IMR-90 (cell line): ENCODE measurements around the gene PDS5B. TPM values are rescaled to one million over a fixed set of nuclear protein-coding genes. Genes with fewer than 3 reads are reported as not detected.

ENCODE experiments used
- ATAC-seq: fragments of 200-7000 bp; cut with Tn5 transposase; 2 replicates; pipeline ENCODE4 v1.9.1; 2020; ENCODE audit warnings: low read depth, mild to moderate bottlenecking, moderate library complexity
- BruUV-seq: library from RNA; stranded (reverse); fragments of 400-500 nt; replicated peaks from 2 replicates; lab custom pipeline; 2021; lab: Mats Ljungman, UMichigan
- CTCF ChIA-PET: fragments of 300-600 bp; formaldehyde crosslinking; extraction: SDS; loops from one replicate; lab custom pipeline; 2021; ENCODE audit warnings: antibody characterized with exemption; lab: Yijun Ruan, JAX
- POLR2A ChIA-PET: fragments of 300-600 bp; sonication (Branson Sonifier 250); formaldehyde crosslinking; loops from one replicate; lab custom pipeline; 2022; ENCODE audit warnings: antibody characterized with exemption; ENCODE audit not compliant: unreplicated experiment; lab: Charles Lee
- DNase-seq: peaks from one replicate; pipeline ENCODE4 v3.0.0; 2013
- H2AFZ ChIP-seq: replicated peaks from 2 replicates; pipeline ENCODE3; 2013; ENCODE audit warnings: low read length, mild to moderate bottlenecking; ENCODE audit not compliant: poor library complexity
- H2AK5ac ChIP-seq: 2 replicates; pipeline ENCODE4 v1.6.1; 2013; ENCODE audit warnings: low read depth, low read length, inconsistent platforms
- H2AK9ac ChIP-seq: replicated peaks from 2 replicates; pipeline ENCODE3; 2013; ENCODE audit warnings: mild to moderate bottlenecking, low read depth, low read length, moderate library complexity; ENCODE audit not compliant: poor library complexity
- H2BK120ac ChIP-seq: 2 replicates; pipeline ENCODE4 v1.6.1; 2013; ENCODE audit warnings: low read depth, low read length, inconsistent platforms
- H2BK15ac ChIP-seq: 3 replicates; pipeline ENCODE4 v1.6.1; 2013; ENCODE audit warnings: low read depth, low read length, inconsistent platforms
- H2BK20ac ChIP-seq: 2 replicates; pipeline ENCODE4 v1.6.1; 2013; ENCODE audit warnings: low read depth, mild to moderate bottlenecking, inconsistent platforms, low read length, moderate library complexity
- H2BK5ac ChIP-seq: 2 replicates; pipeline ENCODE4 v1.6.1; 2013; ENCODE audit warnings: mild to moderate bottlenecking, low read depth, low read length, inconsistent platforms; ENCODE audit not compliant: poor library complexity, severe bottlenecking
- H3K14ac ChIP-seq: replicated peaks from 2 replicates; pipeline ENCODE4 v1.6.1; 2013; ENCODE audit warnings: low read depth, low read length, inconsistent platforms
- H3K18ac ChIP-seq: 2 replicates; pipeline ENCODE4 v1.6.1; 2013; ENCODE audit warnings: low read depth, low read length, control low read depth
- H3K23ac ChIP-seq: 2 replicates; pipeline ENCODE4 v1.6.1; 2013; ENCODE audit warnings: low read depth, low read length, inconsistent platforms
- H3K27ac ChIP-seq: 2 replicates; pipeline ENCODE4 v1.5.1; 2013; ENCODE audit warnings: mild to moderate bottlenecking, control low read depth, low read length; ENCODE audit not compliant: insufficient read depth
- H3K27me3 ChIP-seq: 2 replicates; pipeline ENCODE4 v1.6.1; 2013; ENCODE audit warnings: low read length; ENCODE audit not compliant: control insufficient read depth, insufficient read depth
- H3K36me3 ChIP-seq: 2 replicates; pipeline ENCODE4 v1.6.1; 2013; ENCODE audit warnings: low read length, mixed read lengths; ENCODE audit not compliant: control insufficient read depth, insufficient read depth
- H3K4ac ChIP-seq: 2 replicates; pipeline ENCODE4 v1.6.1; 2013; ENCODE audit warnings: low read depth, low read length, inconsistent platforms
- H3K4me1 ChIP-seq: 2 replicates; pipeline ENCODE4 v1.6.1; 2013; ENCODE audit warnings: low read length, mixed read lengths; ENCODE audit not compliant: control insufficient read depth, insufficient read depth
- H3K4me2 ChIP-seq: 2 replicates; pipeline ENCODE4 v1.6.1; 2013; ENCODE audit warnings: low read depth, mild to moderate bottlenecking, control low read depth, low read length, moderate library complexity
- H3K4me3 ChIP-seq: 2 replicates; pipeline ENCODE4 v1.5.1; 2013; ENCODE audit warnings: low read depth, mild to moderate bottlenecking, control low read depth, low read length, moderate library complexity; ENCODE audit not compliant: insufficient read depth
- H3K56ac ChIP-seq: 2 replicates; pipeline ENCODE4 v1.6.1; 2013; ENCODE audit warnings: low read length, inconsistent platforms; ENCODE audit not compliant: insufficient read depth; ENCODE audit errors: extremely low read depth
- H3K79me1 ChIP-seq, 2 experiments: 2 replicates each; pipeline ENCODE4 v1.6.1; 2013; ENCODE audit warnings: low read length in 2 of 2, inconsistent platforms in 1 of 2, low read depth in 1 of 2
- H3K9ac ChIP-seq: 2 replicates; pipeline ENCODE4 v1.6.1; 2013; ENCODE audit warnings: low read depth, low read length, control low read depth
- H3K9me1 ChIP-seq: 2 replicates; pipeline ENCODE4 v1.6.1; 2013; ENCODE audit warnings: low read length, inconsistent platforms; ENCODE audit not compliant: insufficient read depth
- H3K9me3 ChIP-seq: 2 replicates; pipeline ENCODE4 v1.6.1; 2013; ENCODE audit warnings: low read length; ENCODE audit not compliant: control insufficient read depth, insufficient read depth
- H4K20me1 ChIP-seq: 2 replicates; pipeline ENCODE4 v1.6.1; 2013; ENCODE audit warnings: low read length, inconsistent platforms; ENCODE audit not compliant: insufficient read depth
- H4K5ac ChIP-seq: 2 replicates; pipeline ENCODE4 v1.6.1; 2013; ENCODE audit warnings: mild to moderate bottlenecking, low read depth, low read length, control low read depth
- H4K8ac ChIP-seq, 2 experiments: 2 replicates each; pipeline ENCODE4 v1.6.1; 2013; ENCODE audit warnings: low read depth in 2 of 2, low read length in 2 of 2, control low read depth in 1 of 2, inconsistent platforms in 1 of 2
- H4K91ac ChIP-seq: 2 replicates; pipeline ENCODE4 v1.6.1; 2013; ENCODE audit warnings: low read depth, low read length, inconsistent platforms; ENCODE audit not compliant: insufficient read depth
- BHLHE40 ChIP-seq: fragments of 150-350 bp; IDR thresholded peaks from 2 replicates; pipeline ENCODE4 v1.6.1; 2016; ENCODE audit warnings: mild to moderate bottlenecking, low read depth, low read length
- CEBPB ChIP-seq: IDR thresholded peaks from 2 replicates; pipeline ENCODE4 v1.6.1; 2012; ENCODE audit warnings: low read depth, low read length, improper control_type of control experiment
- CHD1 ChIP-seq: IDR thresholded peaks from 2 replicates; pipeline ENCODE4 v1.6.1; 2012; ENCODE audit warnings: low read depth, low read length, improper control_type of control experiment
- FOS ChIP-seq: fragments of 150-350 bp; IDR thresholded peaks from 2 replicates; pipeline ENCODE4 v1.6.1; 2016; ENCODE audit warnings: low read depth, low read length
- MAFK ChIP-seq: IDR thresholded peaks from 2 replicates; pipeline ENCODE4 v1.6.1; 2012; ENCODE audit warnings: low read depth, low read length, improper control_type of control experiment
- MAZ ChIP-seq: IDR thresholded peaks from 2 replicates; pipeline ENCODE4 v1.6.1; 2012; ENCODE audit warnings: low read depth, mild to moderate bottlenecking, low read length, improper control_type of control experiment, moderate library complexity, borderline replicate concordance
- MXI1 ChIP-seq: IDR thresholded peaks from 2 replicates; pipeline ENCODE4 v1.6.1; 2012; ENCODE audit warnings: low read depth, mild to moderate bottlenecking, low read length, moderate library complexity, borderline replicate concordance
- NFE2L2 ChIP-seq: fragments of 150-350 bp; IDR thresholded peaks from 2 replicates; pipeline ENCODE4 v1.6.1; 2016; ENCODE audit warnings: low read depth, mild to moderate bottlenecking, low read length
- POLR2A ChIP-seq: IDR thresholded peaks from 2 replicates; pipeline ENCODE4 v1.6.1; 2012; ENCODE audit warnings: mild to moderate bottlenecking, low read depth, low read length
- RAD21 ChIP-seq: IDR thresholded peaks from 2 replicates; pipeline ENCODE4 v1.6.1; 2012; ENCODE audit warnings: low read length, improper control_type of control experiment
- RCOR1 ChIP-seq: IDR thresholded peaks from 2 replicates; pipeline ENCODE4 v1.6.1; 2012; ENCODE audit warnings: mild to moderate bottlenecking, low read length, improper control_type of control experiment; ENCODE audit not compliant: insufficient replicate concordance
- RFX5 ChIP-seq: IDR thresholded peaks from 2 replicates; pipeline ENCODE4 v1.8.0; 2012; ENCODE audit warnings: low read depth, mild to moderate bottlenecking, low read length, moderate library complexity
- SMC3 ChIP-seq: fragments of 150-350 bp; IDR thresholded peaks from 2 replicates; pipeline ENCODE4 v1.6.1; 2016; ENCODE audit warnings: low read depth, mild to moderate bottlenecking, antibody characterized with exemption, low read length, moderate library complexity
- WGBS, 2 experiments: methylation state at CpG; one replicate each; pipeline versions ENCODE4 v1.1.5 to v1.1.7; 2013; ENCODE audit warnings: missing lambda C conversion rate in 2 of 2; ENCODE audit not compliant: insufficient read length in 1 of 2; ENCODE audit errors: extremely low coverage in 2 of 2; 5-methylcytosine and 5-hydroxymethylcytosine counted together
- dilution Hi-C: fragments of 300-500 bp; cut with HindIII; formaldehyde crosslinking; loops from one replicate; pipeline ENCODE4 v1.14.3; 2018; ENCODE audit warnings: low sequenced_read_pairs; ENCODE audit not compliant: unreplicated experiment
- in situ Hi-C: fragments of 300-500 bp; cut with MboI; formaldehyde crosslinking; loops from 3 replicates; pipeline ENCODE4 v1.14.3; 2019; ENCODE audit warnings: low sequenced_read_pairs, inconsistent platforms, mixed read lengths
- intact Hi-C: fragments of 100-400 bp; cut with micrococcal nuclease; formaldehyde crosslinking; loops from 2 replicates; pipeline ENCODE4 v1.10.0; 2022
- polyA plus RNA-seq, 3 experiments: library from polyadenylated mRNA; depleted of rRNA; stranded (reverse); fragments of >200 nt; gene quantifications; 2 replicates each; pipeline ENCODE4 v1.2.3, GENCODE V29; 2012; ENCODE audit warnings: low replicate concordance in 1 of 3
- total RNA-seq: library from RNA; depleted of rRNA; stranded (reverse); fragments of >200 nt; gene quantifications from 2 replicates; pipeline ENCODE4 v1.2.3, GENCODE V29; 2012
- TF ChIP-seq, protein P1 (sequence below): fragments of 150-350 bp; IDR thresholded peaks from 2 replicates; pipeline ENCODE4 v1.6.1; 2016; ENCODE audit warnings: low read depth, mild to moderate bottlenecking, low read length, moderate library complexity, borderline replicate concordance
- TF ChIP-seq, protein P2 (sequence below): conservative IDR thresholded peaks from 2 replicates; pipeline ENCODE4 v1.5.1; 2012; ENCODE audit warnings: mild to moderate bottlenecking, low read depth, low read length, improper control_type of control experiment
- TF ChIP-seq, protein P3 (sequence below): fragments of 150-350 bp; IDR thresholded peaks from 2 replicates; pipeline ENCODE4 v1.6.1; 2017; ENCODE audit warnings: mild to moderate bottlenecking, antibody characterized with exemption, low read length, low read depth

PDS5B gene
- total and polyA plus RNA-seq, 2 of the 4 experiments (the other 2 are of a cell fraction), result 6.2 to 20.1 TPM

DNA sequence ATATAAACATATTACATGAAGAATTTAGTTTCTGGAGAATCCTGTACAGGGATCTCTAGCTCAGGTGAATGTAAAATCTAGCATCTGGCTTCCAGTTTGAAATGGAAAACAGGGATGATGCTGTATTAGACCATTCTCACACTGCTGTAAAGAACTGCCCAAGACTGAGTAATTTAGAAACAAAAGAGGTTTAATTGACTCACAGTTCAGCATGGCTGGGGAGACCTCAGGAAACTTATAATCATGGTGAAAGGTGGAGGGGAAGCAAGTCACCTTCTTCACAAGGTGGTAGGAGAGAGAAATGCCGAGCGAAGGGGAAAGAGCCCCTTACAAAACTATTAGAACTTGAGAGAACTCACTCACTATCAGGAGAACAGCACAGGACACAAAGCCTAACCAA is 30.6 kb upstream of the PDS5B start:
- no TSS peak for BruUV-seq
- dilution Hi-C loops, result no loop called here
- Histone ChIP-seq H3K18ac (no peak overlapping the region), H2BK15ac (no peak overlapping the region), H3K4me2 (no peak overlapping the region), H2AK5ac (no peak overlapping the region), H3K79me1 (no peaks in the 10 kb centered on the region), H4K8ac (no peak overlapping the region), H3K27ac (no peak overlapping the region), H2BK120ac (no peak overlapping the region), H3K36me3 (no peaks in the 10 kb centered on the region), H3K9me3 (no peaks in the 10 kb centered on the region), H3K9me1 (no peaks in the 10 kb centered on the region), H3K4ac (no peak overlapping the region), H4K20me1 (no peaks in the 10 kb centered on the region), H2BK5ac (no peak overlapping the region), H3K4me1 (no peaks in the 10 kb centered on the region), H2AFZ (no peak overlapping the region), H3K56ac (no peak overlapping the region), H3K23ac (no peak overlapping the region), H2BK20ac (no peak overlapping the region), H3K4me3 (no peak overlapping the region), H3K27me3 (no peaks in the 10 kb centered on the region; the same call in 1 of the 2 replicates), H4K91ac (no peak overlapping the region), H4K5ac (no peak overlapping the region), H3K14ac (no peak overlapping the region), H2AK9ac (no peak overlapping the region), H3K9ac (no peak overlapping the region)
- DNase-seq (no peak), ATAC-seq (no peak)
- ChIA-PET CTCF (interaction anchor here (1.0 kb wide), 1 partner anchor 642 kb away, joined by 5 read pairs; no protein-coding TSS in a partner anchor), POLR2A (no interaction called here)
- in situ Hi-C loops, result no loop called here
- intact Hi-C loops, result no loop called here
- no CpG with 5 or more reads among the region's 2 CpGs for WGBS, 2 experiments
- TF ChIP-seq MAFK, result no peak
- no peak for TF ChIP-seq NFE2L2
- TF ChIP-seq FOS, result no peak
- TF ChIP-seq RAD21, result no peak
- no peak for TF ChIP-seq MXI1
- TF ChIP-seq POLR2A, result no peak
- no peak for TF ChIP-seq RFX5
- TF ChIP-seq CHD1, result no peak
- TF ChIP-seq, protein P1, sequence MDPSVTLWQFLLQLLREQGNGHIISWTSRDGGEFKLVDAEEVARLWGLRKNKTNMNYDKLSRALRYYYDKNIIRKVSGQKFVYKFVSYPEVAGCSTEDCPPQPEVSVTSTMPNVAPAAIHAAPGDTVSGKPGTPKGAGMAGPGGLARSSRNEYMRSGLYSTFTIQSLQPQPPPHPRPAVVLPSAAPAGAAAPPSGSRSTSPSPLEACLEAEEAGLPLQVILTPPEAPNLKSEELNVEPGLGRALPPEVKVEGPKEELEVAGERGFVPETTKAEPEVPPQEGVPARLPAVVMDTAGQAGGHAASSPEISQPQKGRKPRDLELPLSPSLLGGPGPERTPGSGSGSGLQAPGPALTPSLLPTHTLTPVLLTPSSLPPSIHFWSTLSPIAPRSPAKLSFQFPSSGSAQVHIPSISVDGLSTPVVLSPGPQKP, result no peak
- TF ChIP-seq RCOR1, result no peak
- no peak for TF ChIP-seq BHLHE40
- TF ChIP-seq, protein P2, sequence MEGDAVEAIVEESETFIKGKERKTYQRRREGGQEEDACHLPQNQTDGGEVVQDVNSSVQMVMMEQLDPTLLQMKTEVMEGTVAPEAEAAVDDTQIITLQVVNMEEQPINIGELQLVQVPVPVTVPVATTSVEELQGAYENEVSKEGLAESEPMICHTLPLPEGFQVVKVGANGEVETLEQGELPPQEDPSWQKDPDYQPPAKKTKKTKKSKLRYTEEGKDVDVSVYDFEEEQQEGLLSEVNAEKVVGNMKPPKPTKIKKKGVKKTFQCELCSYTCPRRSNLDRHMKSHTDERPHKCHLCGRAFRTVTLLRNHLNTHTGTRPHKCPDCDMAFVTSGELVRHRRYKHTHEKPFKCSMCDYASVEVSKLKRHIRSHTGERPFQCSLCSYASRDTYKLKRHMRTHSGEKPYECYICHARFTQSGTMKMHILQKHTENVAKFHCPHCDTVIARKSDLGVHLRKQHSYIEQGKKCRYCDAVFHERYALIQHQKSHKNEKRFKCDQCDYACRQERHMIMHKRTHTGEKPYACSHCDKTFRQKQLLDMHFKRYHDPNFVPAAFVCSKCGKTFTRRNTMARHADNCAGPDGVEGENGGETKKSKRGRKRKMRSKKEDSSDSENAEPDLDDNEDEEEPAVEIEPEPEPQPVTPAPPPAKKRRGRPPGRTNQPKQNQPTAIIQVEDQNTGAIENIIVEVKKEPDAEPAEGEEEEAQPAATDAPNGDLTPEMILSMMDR, result no peak
- TF ChIP-seq CEBPB, result no peak
- no peak for TF ChIP-seq MAZ
- TF ChIP-seq SMC3, result no peak
- TF ChIP-seq, protein P3, sequence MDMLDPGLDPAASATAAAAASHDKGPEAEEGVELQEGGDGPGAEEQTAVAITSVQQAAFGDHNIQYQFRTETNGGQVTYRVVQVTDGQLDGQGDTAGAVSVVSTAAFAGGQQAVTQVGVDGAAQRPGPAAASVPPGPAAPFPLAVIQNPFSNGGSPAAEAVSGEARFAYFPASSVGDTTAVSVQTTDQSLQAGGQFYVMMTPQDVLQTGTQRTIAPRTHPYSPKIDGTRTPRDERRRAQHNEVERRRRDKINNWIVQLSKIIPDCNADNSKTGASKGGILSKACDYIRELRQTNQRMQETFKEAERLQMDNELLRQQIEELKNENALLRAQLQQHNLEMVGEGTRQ, result no peak
